MCF 10A (cell line): ENCODE data around the gene MBD6. TPM values are rescaled to one million over a fixed set of nuclear protein-coding genes. Genes with fewer than 3 reads are reported as not detected.

Experiments used
- BruUV-seq: library from RNA; stranded (reverse); fragments of 400-500 nt; replicated peaks from 2 replicates; lab custom pipeline; 2021; lab: Mats Ljungman, UMichigan
- CTCF ChIA-PET: fragments of 300-600 bp; sonication (Branson Sonifier 250); formaldehyde crosslinking; extraction: SDS; loops from one replicate; lab custom pipeline; 2021; ENCODE audit warnings: antibody characterized with exemption, inconsistent platforms; lab: Yijun Ruan, JAX
- POLR2A ChIA-PET: fragments of 300-600, 350-650 bp; sonication (Branson Sonifier 250); formaldehyde crosslinking; extraction: SDS; loops from one replicate; lab custom pipeline; 2020; ENCODE audit warnings: antibody characterized with exemption, inconsistent platforms; lab: Yijun Ruan, JAX
- DNase-seq: peaks from one replicate; pipeline ENCODE4 v3.0.0-alpha.2; 2018; ENCODE audit not compliant: unreplicated experiment
- H3K27ac Mint-ChIP-seq: one replicate; pipeline ENCODE4 v1.8.0; 2022; ENCODE audit warnings: mild to moderate bottlenecking, low read depth, mixed read lengths; ENCODE audit not compliant: unreplicated experiment
- H3K27me3 Mint-ChIP-seq: one replicate; pipeline ENCODE4 v1.8.0; 2022; ENCODE audit warnings: mixed read lengths; ENCODE audit not compliant: insufficient read depth, unreplicated experiment
- H3K36me3 Mint-ChIP-seq: one replicate; pipeline ENCODE4 v1.8.0; 2022; ENCODE audit warnings: mild to moderate bottlenecking, moderate library complexity, mixed read lengths; ENCODE audit not compliant: insufficient read depth, unreplicated experiment
- H3K4me1 Mint-ChIP-seq: one replicate; pipeline ENCODE4 v1.8.0; 2022; ENCODE audit warnings: mixed read lengths; ENCODE audit not compliant: insufficient read depth, unreplicated experiment
- H3K4me3 Mint-ChIP-seq: one replicate; pipeline ENCODE4 v1.8.0; 2022; ENCODE audit warnings: mild to moderate bottlenecking, moderate library complexity, mixed read lengths; ENCODE audit not compliant: unreplicated experiment
- H3K9me3 Mint-ChIP-seq: one replicate; pipeline ENCODE4 v1.8.0; 2022; ENCODE audit warnings: mixed read lengths; ENCODE audit not compliant: unreplicated experiment
- intact Hi-C: fragments of 100-400 bp; cut with micrococcal nuclease; formaldehyde crosslinking; loops from 2 replicates; pipeline ENCODE4 v1.14.1; 2022
- total RNA-seq: library from RNA; stranded (reverse); gene quantifications from 2 replicates; pipeline ENCODE4 v1.2.3, GENCODE V29; 2022
- TF ChIP-seq, protein P1 (sequence below): fragments of 200-600 bp; IDR thresholded peaks from one replicate; pipeline ENCODE4 v1.8.0; 2022; ENCODE audit warnings: antibody characterized with exemption, mild to moderate bottlenecking; ENCODE audit not compliant: unreplicated experiment

Gene MBD6
- total RNA-seq, 1 experiment from 2014 or later, result 96.5 TPM

DNA sequence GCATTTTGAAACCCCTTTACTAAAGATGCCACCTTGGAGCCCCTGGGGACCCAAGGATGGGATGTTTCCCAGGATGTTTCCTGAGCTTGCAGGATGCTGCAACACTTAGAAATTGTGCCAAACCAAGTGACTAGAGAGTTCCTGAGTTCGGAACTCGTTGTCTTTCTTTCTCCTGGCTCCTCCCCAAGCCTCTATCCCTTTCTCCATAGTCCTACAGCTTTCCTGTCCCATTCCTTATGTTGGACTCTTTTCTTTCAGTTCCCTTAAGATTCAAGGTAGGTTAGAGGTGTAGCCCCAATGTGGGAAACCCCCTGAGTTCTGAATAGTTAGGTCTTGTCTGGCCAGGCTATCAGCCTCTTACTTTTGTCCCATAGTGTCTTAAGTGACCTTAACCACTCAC, 25.9 kb downstream of the MBD6 start:
- TF ChIP-seq, protein P1, sequence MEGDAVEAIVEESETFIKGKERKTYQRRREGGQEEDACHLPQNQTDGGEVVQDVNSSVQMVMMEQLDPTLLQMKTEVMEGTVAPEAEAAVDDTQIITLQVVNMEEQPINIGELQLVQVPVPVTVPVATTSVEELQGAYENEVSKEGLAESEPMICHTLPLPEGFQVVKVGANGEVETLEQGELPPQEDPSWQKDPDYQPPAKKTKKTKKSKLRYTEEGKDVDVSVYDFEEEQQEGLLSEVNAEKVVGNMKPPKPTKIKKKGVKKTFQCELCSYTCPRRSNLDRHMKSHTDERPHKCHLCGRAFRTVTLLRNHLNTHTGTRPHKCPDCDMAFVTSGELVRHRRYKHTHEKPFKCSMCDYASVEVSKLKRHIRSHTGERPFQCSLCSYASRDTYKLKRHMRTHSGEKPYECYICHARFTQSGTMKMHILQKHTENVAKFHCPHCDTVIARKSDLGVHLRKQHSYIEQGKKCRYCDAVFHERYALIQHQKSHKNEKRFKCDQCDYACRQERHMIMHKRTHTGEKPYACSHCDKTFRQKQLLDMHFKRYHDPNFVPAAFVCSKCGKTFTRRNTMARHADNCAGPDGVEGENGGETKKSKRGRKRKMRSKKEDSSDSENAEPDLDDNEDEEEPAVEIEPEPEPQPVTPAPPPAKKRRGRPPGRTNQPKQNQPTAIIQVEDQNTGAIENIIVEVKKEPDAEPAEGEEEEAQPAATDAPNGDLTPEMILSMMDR, result no peak
- Mint-ChIP-seq H3K4me3 (no peak overlapping the region), H3K9me3 (no peaks in the 10 kb centered on the region), H3K27ac (no peak overlapping the region), H3K27me3 (peaks cover 3% of the 10 kb centered on the region), H3K4me1 (peaks cover 32% of the 10 kb centered on the region), H3K36me3 (no peaks in the 10 kb centered on the region)
- DNase-seq, result no peak
- ChIA-PET POLR2A (interaction anchor here (0.5 kb wide), 1 partner anchor 13 kb away, joined by 4 read pairs; no protein-coding TSS in a partner anchor), CTCF (no interaction called here)
- BruUV-seq, result no TSS peak
- intact Hi-C loops, result no loop called here

DNA sequence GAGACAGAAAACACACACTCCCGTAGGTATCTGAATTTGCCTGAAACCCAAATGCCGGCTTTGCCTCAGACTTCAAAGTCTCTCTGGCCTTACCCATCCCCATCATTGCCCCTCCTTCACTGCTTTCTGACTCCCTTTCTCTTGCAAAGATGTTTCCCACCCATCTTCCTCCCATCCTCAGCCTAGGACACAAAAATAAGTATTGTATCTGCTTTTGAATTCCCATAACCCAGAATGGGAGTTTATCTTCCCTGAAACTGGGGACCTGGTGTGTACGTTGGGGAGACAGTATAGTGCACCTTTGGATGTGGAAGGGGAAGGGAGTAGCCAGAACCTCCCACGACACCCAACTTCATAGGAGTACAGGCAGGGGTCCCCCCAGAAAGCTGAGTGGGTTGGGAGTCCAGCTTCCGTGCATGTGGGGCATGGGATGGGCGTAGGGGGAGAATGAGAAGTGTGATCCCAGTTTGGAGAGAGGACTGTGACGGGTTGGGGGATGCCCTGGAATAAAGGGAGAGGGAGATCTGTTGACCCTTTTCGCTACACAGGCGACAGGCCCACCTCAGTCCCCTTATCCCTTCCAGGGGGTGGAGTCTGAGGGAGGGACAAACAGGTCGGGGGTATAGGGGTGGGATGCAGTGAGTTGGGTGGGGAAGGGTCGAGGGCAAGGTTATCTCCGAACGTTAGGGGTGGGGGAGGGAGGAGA, 26.7 kb downstream of the MBD6 start:
- TF ChIP-seq, protein P1, result no peak
- Mint-ChIP-seq H3K4me1 (peaks cover 32% of the 10 kb centered on the region), H3K4me3 (no peak overlapping the region), H3K27me3 (peaks cover 9% of the 10 kb centered on the region), H3K36me3 (no peaks in the 10 kb centered on the region), H3K27ac (no peak overlapping the region), H3K9me3 (no peaks in the 10 kb centered on the region)
- DNase-seq, result no peak
- CTCF ChIA-PET, result interaction anchor here (0.6 kb wide), 1 partner anchor 34 kb away, joined by 3 read pairs; no protein-coding TSS in a partner anchor
- BruUV-seq, result no TSS peak
- POLR2A ChIA-PET, result no interaction called here
- intact Hi-C loops, result no loop called here

DNA sequence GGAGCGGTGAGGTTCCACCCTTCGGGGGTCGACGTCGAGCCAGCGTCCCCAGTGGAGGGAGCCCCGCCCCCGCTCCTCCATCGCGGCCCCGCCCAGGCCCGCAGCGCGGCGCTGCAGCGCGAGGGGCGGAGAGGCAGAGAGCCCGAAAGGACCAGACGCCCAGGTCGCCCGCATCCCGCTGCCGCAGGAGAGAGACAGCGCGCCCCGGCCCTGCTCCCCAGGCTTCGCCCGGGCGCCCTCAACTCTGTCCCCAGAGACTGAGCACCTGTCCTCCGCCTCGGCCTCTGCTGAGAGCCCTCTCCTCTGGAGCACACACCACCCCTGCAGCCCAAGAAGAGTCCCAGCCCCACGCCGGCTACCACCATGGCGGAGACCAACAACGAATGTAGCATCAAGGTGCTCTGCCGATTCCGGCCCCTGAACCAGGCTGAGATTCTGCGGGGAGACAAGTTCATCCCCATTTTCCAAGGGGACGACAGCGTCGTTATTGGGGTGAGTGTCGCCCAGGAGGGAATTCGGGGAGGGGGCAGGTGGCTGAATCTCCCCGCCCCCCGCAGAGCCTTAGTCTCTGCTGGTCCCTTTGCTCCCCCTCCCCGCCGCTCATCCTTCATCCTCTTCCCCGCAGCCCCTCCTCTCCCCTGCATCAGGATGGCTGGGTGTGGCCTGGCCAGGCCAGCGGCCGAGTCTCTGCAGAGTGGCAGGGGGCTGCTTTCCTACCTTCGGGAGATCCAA, 27.5 kb downstream of the MBD6 start, which contains the start of gene KIF5A:
Gene KIF5A (plus strand): TSS at position 136 of the 732 bp plus-strand sequence. CDS start 228 bp downstream, at position 364.
- no peak within 1 kb of the TSS for H3K27ac Mint-ChIP-seq
- H3K27me3 Mint-ChIP-seq, result peaks cover 9% of the 10 kb centered on the region
- ChIA-PET POLR2A (no interaction called here), CTCF (interaction anchor here (0.6 kb wide), 1 partner anchor 33 kb away, joined by 3 read pairs; no protein-coding TSS in a partner anchor)
- no peak for DNase-seq
- H3K36me3 Mint-ChIP-seq, result no peaks in the 10 kb centered on the region
- no peaks in the 10 kb centered on the region for H3K9me3 Mint-ChIP-seq
- TF ChIP-seq, protein P1, result no peak
- no TSS peak for BruUV-seq
- intact Hi-C loops, result no loop called here
- no peak within 1 kb of the TSS for H3K4me3 Mint-ChIP-seq
- peaks cover 26% of the 10 kb centered on the region for H3K4me1 Mint-ChIP-seq
